ENCODE measurements around the gene ZBTB7A. TPM values are rescaled to one million over a fixed set of nuclear protein-coding genes. Genes with fewer than 3 reads are reported as not detected.

The ZBTB7A gene
- total RNA-seq, 2 donors from 2014 or later: 77.1 to 87.3 TPM

- H3K27ac ChIP-seq: no peak overlapping the region
- intact Hi-C loops (cut with DNase I): no loop called here
- TF ChIP-seq CTCF (IDR thresholded peaks at IDR 0.05): no peak
- TF ChIP-seq POLR2A (IDR thresholded peaks at IDR 0.05): no peak
- TF ChIP-seq POLR2AphosphoS5 (IDR thresholded peaks at IDR 0.05): no peak
- WGBS: 51% methylated on average over 22 of the region's 22 CpGs
- no peaks in the 10 kb centered on the region for H3K9me3 ChIP-seq
- no peak for DNase-seq (ENCODE audit: low spot score)
- H3K4me1 ChIP-seq (replicated peaks): no peaks in the 10 kb centered on the region
- no peak overlapping the region for H3K4me3 ChIP-seq
- H3K36me3 ChIP-seq: peaks cover 0 to 5% of the 10 kb centered on the region in 2 donors
- H3K27me3 ChIP-seq (replicated peaks; ENCODE audit: insufficient read depth): no peaks in the 10 kb centered on the region
These were observed 46.8 kb upstream of the ZBTB7A start for GRCh38 chr19:4113398-4114088.

GRCh38 chr19:4112367-4112766, 45.7 kb upstream of the ZBTB7A start:
- Histone ChIP-seq H3K27ac (no peak overlapping the region), H3K4me3 (no peak overlapping the region), H3K36me3 (peaks cover 0 to 5% of the 10 kb centered on the region in 2 donors), H3K4me1 (replicated peaks) (no peaks in the 10 kb centered on the region), H3K27me3 (replicated peaks; ENCODE audit: insufficient read depth) (no peaks in the 10 kb centered on the region), H3K9me3 (no peaks in the 10 kb centered on the region)
- DNase-seq (ENCODE audit: low spot score): no peak
- TF ChIP-seq POLR2AphosphoS5 (IDR thresholded peaks at IDR 0.05): no peak
- no peak for TF ChIP-seq POLR2A (IDR thresholded peaks at IDR 0.05)
- TF ChIP-seq CTCF (IDR thresholded peaks at IDR 0.05): no peak
- 91% methylated on average over 17 of the region's 17 CpGs for WGBS
- intact Hi-C loops (cut with DNase I): no loop called here

- TF ChIP-seq CTCF (IDR thresholded peaks at IDR 0.05) (no peak), POLR2AphosphoS5 (IDR thresholded peaks at IDR 0.05) (no peak), POLR2A (IDR thresholded peaks at IDR 0.05) (no peak)
- Histone ChIP-seq H3K27me3 (replicated peaks; ENCODE audit: insufficient read depth) (no peaks in the 10 kb centered on the region), H3K9me3 (no peaks in the 10 kb centered on the region), H3K4me1 (replicated peaks) (no peaks in the 10 kb centered on the region), H3K36me3 (peaks cover 0 to 12% of the 10 kb centered on the region in 2 donors), H3K27ac (no peak overlapping the region), H3K4me3 (no peak overlapping the region)
- WGBS: 88% methylated on average over 6 of the region's 6 CpGs
- intact Hi-C loops (cut with DNase I): no loop called here
- DNase-seq (ENCODE audit: low spot score): no peak
These were observed 42.9 kb upstream of the ZBTB7A start for GRCh38 chr19:4109626-4109945.

GRCh38 chr19:4108767-4109625, 42.3 kb upstream of the ZBTB7A start:
- no peak overlapping the region for H3K27ac ChIP-seq
- no peak for DNase-seq (ENCODE audit: low spot score)
- 88% methylated on average over 35 of the region's 35 CpGs for WGBS
- H3K4me3 ChIP-seq: no peak overlapping the region
- TF ChIP-seq POLR2AphosphoS5 (IDR thresholded peaks at IDR 0.05) (no peak), CTCF (IDR thresholded peaks at IDR 0.05) (no peak), POLR2A (IDR thresholded peaks at IDR 0.05) (no peak)
- H3K4me1 ChIP-seq (replicated peaks): no peaks in the 10 kb centered on the region
- intact Hi-C loops (cut with DNase I): no loop called here
- peaks cover 0 to 14% of the 10 kb centered on the region in 2 donors for H3K36me3 ChIP-seq
- no peaks in the 10 kb centered on the region for H3K27me3 ChIP-seq (replicated peaks; ENCODE audit: insufficient read depth)
- no peaks in the 10 kb centered on the region for H3K9me3 ChIP-seq
